Liver (tissue), 3 donors: ENCODE data around the gene MED26.

Experiments
- ATF3 ChIP-seq: IDR thresholded peaks from 2 replicates; pipeline ENCODE4 v1.6.1; 2016; ENCODE audit warnings: antibody characterized with exemption
- CTCF ChIP-seq: fragments of 150-350 bp; IDR thresholded peaks from 2 replicates; pipeline ENCODE4 v1.5.1; 2017; ENCODE audit warnings: improper control_type of control experiment, low read depth, low read length; ENCODE audit not compliant: missing input control
- ZBTB33 ChIP-seq: IDR thresholded peaks from 2 replicates; pipeline ENCODE4 v1.6.1; 2016; ENCODE audit warnings: antibody characterized with exemption
- donor health status: healthy.
- donor health status: healthy.

- no peak for TF ChIP-seq CTCF
- TF ChIP-seq ZBTB33 = no peak
- TF ChIP-seq ATF3 = no peak
These were observed 39.9 kb downstream of the MED26 start for GRCh38 chr19:16587833-16588823.
